H9 (cell line): ENCODE results near the gene GALNT17. TPM values are rescaled to one million over a fixed set of nuclear protein-coding genes. Genes with fewer than 3 reads are reported as not detected.

Experiments used
- DNase-seq: peaks from one replicate; pipeline ENCODE4 v3.0.0-alpha.2; 2017
- H2AFZ ChIP-seq: one replicate; pipeline ENCODE4 v1.6.1; 2013; ENCODE audit warnings: mild to moderate bottlenecking, low read length, control low read depth, moderate library complexity
- H2AK5ac ChIP-seq: 2 replicates; pipeline ENCODE4 v1.6.1; 2013; ENCODE audit warnings: low read length, control low read depth, mixed read lengths; ENCODE audit not compliant: insufficient read length
- H2BK120ac ChIP-seq: one replicate; pipeline ENCODE4 v1.6.1; 2013; ENCODE audit warnings: low read depth, mild to moderate bottlenecking, low read length, control low read depth, inconsistent platforms; ENCODE audit not compliant: poor library complexity, severe bottlenecking
- H2BK12ac ChIP-seq: 2 replicates; pipeline ENCODE4 v1.6.1; 2013; ENCODE audit warnings: low read length, control low read depth, mixed read lengths, low read depth; ENCODE audit not compliant: insufficient read length
- H2BK15ac ChIP-seq: 2 replicates; pipeline ENCODE4 v1.6.1; 2013; ENCODE audit warnings: low read depth, low read length, control low read depth
- H2BK20ac ChIP-seq: one replicate; pipeline ENCODE4 v1.6.1; 2013; ENCODE audit warnings: low read depth, mild to moderate bottlenecking, low read length, control low read depth, inconsistent platforms; ENCODE audit not compliant: poor library complexity, severe bottlenecking
- H2BK5ac ChIP-seq: 2 replicates; pipeline ENCODE4 v1.6.1; 2013; ENCODE audit warnings: low read length, control low read depth, mixed read lengths; ENCODE audit not compliant: insufficient read length
- H3K14ac ChIP-seq: 2 replicates; pipeline ENCODE4 v1.6.1; 2013; ENCODE audit warnings: low read length, control low read depth; ENCODE audit not compliant: insufficient read depth
- H3K18ac ChIP-seq: 2 replicates; pipeline ENCODE4 v1.6.1; 2013; ENCODE audit warnings: low read depth, mild to moderate bottlenecking, mixed read lengths, low read length, control low read depth; ENCODE audit not compliant: insufficient read length
- H3K23ac ChIP-seq: 2 replicates; pipeline ENCODE4 v1.6.1; 2013; ENCODE audit warnings: low read length, control low read depth, mixed read lengths, low read depth; ENCODE audit not compliant: insufficient read length
- H3K23me2 ChIP-seq: 2 replicates; pipeline ENCODE4 v1.6.1; 2013; ENCODE audit warnings: low read depth, mild to moderate bottlenecking, mixed read lengths, low read length, control low read depth; ENCODE audit not compliant: insufficient read length, poor library complexity, severe bottlenecking
- H3K27ac ChIP-seq: 2 replicates; pipeline ENCODE4 v1.5.1; 2013; ENCODE audit warnings: low read length, control low read depth, mixed read lengths, low read depth; ENCODE audit not compliant: insufficient read length
- H3K27me3 ChIP-seq: 2 replicates; pipeline ENCODE4 v1.6.1; 2013; ENCODE audit warnings: low read length, control low read depth, inconsistent platforms; ENCODE audit not compliant: insufficient read depth
- H3K4ac ChIP-seq: 2 replicates; pipeline ENCODE4 v1.6.1; 2013; ENCODE audit warnings: low read depth, mild to moderate bottlenecking, control low read depth, inconsistent platforms, low read length, moderate library complexity
- H3K4me1 ChIP-seq: 2 replicates; pipeline ENCODE4 v1.6.1; 2013; ENCODE audit warnings: low read length, control low read depth, inconsistent platforms; ENCODE audit not compliant: insufficient read depth
- H3K4me2 ChIP-seq: 2 replicates; pipeline ENCODE4 v1.6.1; 2013; ENCODE audit warnings: low read length, control low read depth, mixed read lengths; ENCODE audit not compliant: insufficient read length, insufficient read depth
- H3K56ac ChIP-seq: 2 replicates; pipeline ENCODE4 v1.6.1; 2013; ENCODE audit warnings: low read depth, mild to moderate bottlenecking, mixed read lengths, low read length, control low read depth; ENCODE audit not compliant: insufficient read length
- H3K79me1 ChIP-seq: 2 replicates; pipeline ENCODE4 v1.6.1; 2013; ENCODE audit warnings: low read depth, mild to moderate bottlenecking, moderate library complexity, low read length, control low read depth, inconsistent platforms; ENCODE audit not compliant: insufficient read depth, poor library complexity, severe bottlenecking
- H3K79me2 ChIP-seq: 2 replicates; pipeline ENCODE4 v1.6.1; 2013; ENCODE audit warnings: low read length, control low read depth, inconsistent platforms; ENCODE audit not compliant: insufficient read depth
- H3K9ac ChIP-seq: 2 replicates; pipeline ENCODE4 v1.6.1; 2013; ENCODE audit warnings: low read length, control low read depth, mixed read lengths; ENCODE audit not compliant: insufficient read length; ENCODE audit errors: extremely low read depth
- H3K9me3 ChIP-seq: one replicate; pipeline ENCODE4 v1.6.1; 2013; ENCODE audit warnings: low read depth, low read length, inconsistent platforms; ENCODE audit not compliant: control insufficient read depth
- H3T11ph ChIP-seq: one replicate; pipeline ENCODE4 v1.6.1; 2013; ENCODE audit warnings: mild to moderate bottlenecking, low read length, control low read depth, inconsistent platforms
- H4K20me1 ChIP-seq: one replicate; pipeline ENCODE4 v1.6.1; 2013; ENCODE audit not compliant: control insufficient read depth, insufficient read length, insufficient read depth
- H4K5ac ChIP-seq: 2 replicates; pipeline ENCODE4 v1.6.1; 2013; ENCODE audit warnings: low read depth, mild to moderate bottlenecking, mixed read lengths, low read length, control low read depth; ENCODE audit not compliant: insufficient read length
- H4K8ac ChIP-seq: replicated peaks from 2 replicates; pipeline ENCODE4 v1.6.1; 2013; ENCODE audit warnings: low read length, control low read depth, mixed read lengths, low read depth; ENCODE audit not compliant: insufficient read length
- H4K91ac ChIP-seq: 2 replicates; pipeline ENCODE4 v1.6.1; 2013; ENCODE audit warnings: low read depth, mild to moderate bottlenecking, moderate library complexity, mixed read lengths, low read length, control low read depth; ENCODE audit not compliant: insufficient read length
- H3K27ac Mint-ChIP-seq, 3 experiments: 2 replicates in 2 of 3; 3 replicates in 1 of 3; pipeline ENCODE4 v1.8.0; 2020 to 2021; ENCODE audit warnings: mixed read lengths in 3 of 3, mild to moderate bottlenecking in 1 of 3, moderate library complexity in 1 of 3
- H3K27me3 Mint-ChIP-seq: 2 replicates; pipeline ENCODE4 v1.8.0; 2021; ENCODE audit warnings: low read depth, mild to moderate bottlenecking, moderate library complexity, mixed read lengths
- H3K36me3 Mint-ChIP-seq, 3 experiments: 2 replicates in 2 of 3; 3 replicates in 1 of 3; pipeline ENCODE4 v1.8.0; 2020 to 2021; ENCODE audit warnings: low read depth in 3 of 3, mixed read lengths in 3 of 3; ENCODE audit not compliant: insufficient read depth in 1 of 3
- H3K4me1 Mint-ChIP-seq, 2 experiments: 2 replicates each; pipeline ENCODE4 v1.8.0; 2020; ENCODE audit warnings: mixed read lengths in 2 of 2
- H3K4me3 Mint-ChIP-seq, 2 experiments: 2 replicates in 1 of 2; 3 replicates in 1 of 2; pipeline ENCODE4 v1.8.0; 2020 to 2021; ENCODE audit warnings: mild to moderate bottlenecking in 2 of 2, mixed read lengths in 2 of 2, moderate library complexity in 1 of 2
- H3K9me3 Mint-ChIP-seq, 2 experiments: 2 replicates in 1 of 2; 3 replicates in 1 of 2; pipeline ENCODE4 v1.8.0; 2020; ENCODE audit warnings: mild to moderate bottlenecking in 2 of 2, mixed read lengths in 2 of 2, moderate library complexity in 1 of 2
- WGBS: extraction: QIAGEN DNeasy Blood & Tissue Kit; methylation state at CpG from one replicate; pipeline ENCODE4 v1.1.7; 2013; ENCODE audit warnings: missing lambda C conversion rate, low lambda C conversion rate, mixed read lengths; ENCODE audit not compliant: insufficient read length; ENCODE audit errors: extremely low coverage; 5-methylcytosine and 5-hydroxymethylcytosine counted together
- total RNA-seq: library from RNA; stranded (reverse); gene quantifications from 2 replicates; pipeline ENCODE4 v1.2.1, GENCODE V29; 2021
- TF ChIP-seq, protein P1 (sequence below): fragments of 200-600 bp; sonication (generic); conservative IDR thresholded peaks from 3 replicates; pipeline ENCODE4 v1.8.0; 2021; ENCODE audit warnings: antibody characterized with exemption, mild to moderate bottlenecking

The GALNT17 gene
- total RNA-seq, 1 experiment from 2014 or later, result 43.2 TPM

DNA sequence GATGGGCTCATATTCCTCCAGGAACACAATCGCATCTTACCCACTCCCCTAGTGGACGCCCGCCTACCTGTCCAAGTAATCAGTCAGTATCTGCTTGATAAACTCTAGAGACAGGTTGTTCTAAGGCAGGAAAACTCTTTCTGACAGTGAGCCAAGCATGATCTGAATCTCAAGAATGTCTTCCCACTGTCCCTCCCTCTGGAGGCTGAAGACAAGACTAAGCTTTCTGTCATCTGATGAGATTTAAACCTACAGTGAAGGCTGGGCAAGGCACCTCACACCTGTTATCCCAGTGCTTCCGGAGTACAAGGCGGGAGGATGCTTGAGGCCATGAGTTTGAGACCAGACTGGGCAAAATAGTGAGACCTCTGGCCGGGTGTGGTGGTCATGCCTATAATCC, 586.6 kb downstream of the GALNT17 start:
- no peak overlapping the region for H2BK12ac ChIP-seq
- TF ChIP-seq, protein P1, sequence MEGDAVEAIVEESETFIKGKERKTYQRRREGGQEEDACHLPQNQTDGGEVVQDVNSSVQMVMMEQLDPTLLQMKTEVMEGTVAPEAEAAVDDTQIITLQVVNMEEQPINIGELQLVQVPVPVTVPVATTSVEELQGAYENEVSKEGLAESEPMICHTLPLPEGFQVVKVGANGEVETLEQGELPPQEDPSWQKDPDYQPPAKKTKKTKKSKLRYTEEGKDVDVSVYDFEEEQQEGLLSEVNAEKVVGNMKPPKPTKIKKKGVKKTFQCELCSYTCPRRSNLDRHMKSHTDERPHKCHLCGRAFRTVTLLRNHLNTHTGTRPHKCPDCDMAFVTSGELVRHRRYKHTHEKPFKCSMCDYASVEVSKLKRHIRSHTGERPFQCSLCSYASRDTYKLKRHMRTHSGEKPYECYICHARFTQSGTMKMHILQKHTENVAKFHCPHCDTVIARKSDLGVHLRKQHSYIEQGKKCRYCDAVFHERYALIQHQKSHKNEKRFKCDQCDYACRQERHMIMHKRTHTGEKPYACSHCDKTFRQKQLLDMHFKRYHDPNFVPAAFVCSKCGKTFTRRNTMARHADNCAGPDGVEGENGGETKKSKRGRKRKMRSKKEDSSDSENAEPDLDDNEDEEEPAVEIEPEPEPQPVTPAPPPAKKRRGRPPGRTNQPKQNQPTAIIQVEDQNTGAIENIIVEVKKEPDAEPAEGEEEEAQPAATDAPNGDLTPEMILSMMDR, result no peak; the same call in 2 of the 3 replicates
- H3K14ac ChIP-seq, result no peak overlapping the region
- peaks cover 3% of the 10 kb centered on the region; the same call in 1 of the 2 replicates for H3K4me1 ChIP-seq
- H3T11ph ChIP-seq, result no peak overlapping the region
- no peak overlapping the region for H4K8ac ChIP-seq
- H2BK120ac ChIP-seq, result no peak overlapping the region
- H3K4me3 Mint-ChIP-seq, result no peak overlapping the region
- H3K79me2 ChIP-seq, result no peaks in the 10 kb centered on the region
- H3K18ac ChIP-seq, result no peak overlapping the region
- H2BK15ac ChIP-seq, result no peak overlapping the region
- H3K27me3 Mint-ChIP-seq, result no peaks in the 10 kb centered on the region
- H3K27me3 ChIP-seq, result no peaks in the 10 kb centered on the region
- no peaks in the 10 kb centered on the region for H3K23me2 ChIP-seq
- H3K36me3 Mint-ChIP-seq, result peaks cover 0 to 17% (median 8%) of the 10 kb centered on the region in 3 experiments; a peak in 6 of 7 replicates
- no peak overlapping the region for H2BK5ac ChIP-seq
- no peak overlapping the region for H2AFZ ChIP-seq
- H3K27ac Mint-ChIP-seq, result no peak overlapping the region
- H4K91ac ChIP-seq, result no peak overlapping the region
- no peak overlapping the region for H3K56ac ChIP-seq
- peaks cover 2% of the 10 kb centered on the region for H4K20me1 ChIP-seq
- H4K5ac ChIP-seq, result no peak overlapping the region
- no peaks in the 10 kb centered on the region for H3K9me3 ChIP-seq
- H3K79me1 ChIP-seq, result no peaks in the 10 kb centered on the region
- no peak overlapping the region for H2BK20ac ChIP-seq
- no peak overlapping the region for H3K23ac ChIP-seq
- H3K4me1 Mint-ChIP-seq, result peaks cover 22 to 24% of the 10 kb centered on the region in 2 experiments
- no peak overlapping the region for H2AK5ac ChIP-seq
- no peak overlapping the region for H3K4ac ChIP-seq
- DNase-seq, result no peak
- WGBS, result no CpG with 5 or more reads among the region's 6 CpGs
- peaks cover 2 to 5% of the 10 kb centered on the region in 2 experiments; a peak in 4 of 5 replicates for H3K9me3 Mint-ChIP-seq
- H3K4me2 ChIP-seq, result no peak overlapping the region
- no peak overlapping the region for H3K27ac ChIP-seq
- H3K9ac ChIP-seq, result no peak overlapping the region
